Measurements from ENCODE around the gene HS6ST1.

- no peak for TF ChIP-seq POLR2A (IDR thresholded peaks at IDR 0.05)
- TF ChIP-seq CTCF (IDR thresholded peaks at IDR 0.05): no peak
These were observed 4.7 kb downstream of the HS6ST1 start for GRCh38 chr2:128313931-128314347.

All from testis (tissue), 2 donors.